Measurements from ENCODE around the gene CCDC60. TPM values are rescaled to one million over a fixed set of nuclear protein-coding genes. Genes with fewer than 3 reads are reported as not detected.

Gene CCDC60
- total RNA-seq, 4 donors from 2014 or later = not detected

GRCh38 chr12:119448611-119449131, 114.1 kb downstream of the CCDC60 start:
- no peak for TF ChIP-seq CTCF (IDR thresholded peaks at IDR 0.05)
- no peak for TF ChIP-seq POLR2A (IDR thresholded peaks at IDR 0.05)
- WGBS, 2 donors = 37 to 41% methylated on average over 5 of the region's 5 CpGs
- DNase-seq (ENCODE audit: low spot score in 2 of 2) = no peak
- H3K4me3 ChIP-seq (ENCODE audit: low read depth, poor library complexity, severe bottlenecking) = no peak overlapping the region
- intact Hi-C loops (cut with DNase I; ENCODE audit: low total_unique reads) = no loop called here

GRCh38 chr12:119450771-119451170, 116.2 kb downstream of the CCDC60 start:
- H3K4me3 ChIP-seq (ENCODE audit: low read depth, poor library complexity, severe bottlenecking) = no peak overlapping the region
- 79 to 84% methylated on average over 7 of the region's 7 CpGs for WGBS, 2 donors
- intact Hi-C loops (cut with DNase I; ENCODE audit: low total_unique reads) = no loop called here
- TF ChIP-seq CTCF (IDR thresholded peaks at IDR 0.05) = no peak
- no peak for TF ChIP-seq POLR2A (IDR thresholded peaks at IDR 0.05)
- DNase-seq (ENCODE audit: low spot score in 2 of 2) = no peak

- DNase-seq (ENCODE audit: low spot score in 2 of 2) = no peak
- intact Hi-C loops (cut with DNase I; ENCODE audit: low total_unique reads) = no loop called here
- H3K4me3 ChIP-seq (ENCODE audit: low read depth, poor library complexity, severe bottlenecking) = no peak overlapping the region
- whole genome bisulfite sequencing, 2 donors = 90 to 93% methylated on average over 3 of the region's 3 CpGs
- no peak for TF ChIP-seq CTCF (IDR thresholded peaks at IDR 0.05)
- no peak for TF ChIP-seq POLR2A (IDR thresholded peaks at IDR 0.05)
Observed at GRCh38 chr12:119456824-119457223, 122.3 kb downstream of the CCDC60 start.

GRCh38 chr12:119457271-119457670, 122.7 kb downstream of the CCDC60 start:
- H3K4me3 ChIP-seq (ENCODE audit: low read depth, poor library complexity, severe bottlenecking) = no peak overlapping the region
- no peak for DNase-seq (ENCODE audit: low spot score in 2 of 2)
- 61 to 66% methylated on average over 2 of the region's 2 CpGs for WGBS, 2 donors
- intact Hi-C loops (cut with DNase I; ENCODE audit: low total_unique reads) = no loop called here
- no peak for TF ChIP-seq CTCF (IDR thresholded peaks at IDR 0.05)
- TF ChIP-seq POLR2A (IDR thresholded peaks at IDR 0.05) = no peak

- intact Hi-C loops (cut with DNase I; ENCODE audit: low total_unique reads) = no loop called here
- H3K4me3 ChIP-seq (ENCODE audit: low read depth, poor library complexity, severe bottlenecking) = no peak overlapping the region
- no peak for DNase-seq (ENCODE audit: low spot score in 2 of 2)
- no peak for TF ChIP-seq CTCF (IDR thresholded peaks at IDR 0.05)
Observed at GRCh38 chr12:119459481-119459880, 125.0 kb downstream of the CCDC60 start.

GRCh38 chr12:119460876-119461275, 126.3 kb downstream of the CCDC60 start:
- no peak for DNase-seq (ENCODE audit: low spot score in 2 of 2)
- no peak overlapping the region for H3K4me3 ChIP-seq (ENCODE audit: low read depth, poor library complexity, severe bottlenecking)
- intact Hi-C loops (cut with DNase I; ENCODE audit: low total_unique reads) = no loop called here
- 55 to 66% methylated on average over 3 of the region's 3 CpGs for WGBS, 2 donors
- TF ChIP-seq POLR2A (IDR thresholded peaks at IDR 0.05) (no peak), CTCF (IDR thresholded peaks at IDR 0.05) (no peak)

All from lower leg skin (tissue), 4 donors.